ENCODE measurements around the gene WRAP73. TPM values are rescaled to one million over a fixed set of nuclear protein-coding genes. Genes with fewer than 3 reads are reported as not detected.

WRAP73 gene
- total RNA-seq, 5 donors from 2014 or later (not counting 1 experiment from before 2014, with no cell fraction given): 33.7 to 44.9 (median 39.8) TPM

GRCh38 chr1:3629561-3630160, 20.2 kb downstream of the WRAP73 start:
- Mint-ChIP-seq H3K27ac (no peak overlapping the region), H3K4me3 (no peak overlapping the region), H3K27me3 (no peaks in the 10 kb centered on the region), H3K9me3 (no peaks in the 10 kb centered on the region), H3K4me1 (peaks cover 8 to 10% (median 9%) of the 10 kb centered on the region in 3 donors), H3K36me3 (peaks cover 26% of the 10 kb centered on the region)
- Histone ChIP-seq H3K9me3 (no peaks in the 10 kb centered on the region), H3K27ac (ENCODE audit: low read length) (no peak overlapping the region), H3K36me3 (ENCODE audit: control insufficient read depth in 2 of 2, extremely low read depth in 1 of 2, insufficient read depth in 1 of 2, low read length in 1 of 2) (peaks cover 25 to 58% of the 10 kb centered on the region in 2 donors), H3K4me3 (ENCODE audit: control insufficient read depth in 1 of 2, extremely low read depth in 1 of 2, low read length in 1 of 2) (no peak overlapping the region), H3K4me1 (ENCODE audit: control insufficient read depth in 1 of 2, extremely low read depth in 1 of 2, insufficient read depth in 2 of 2, low read length in 2 of 2) (peaks cover 5 to 9% of the 10 kb centered on the region in 2 experiments), H3K27me3 (replicated peaks in 1 of 2; ENCODE audit: control insufficient read depth in 2 of 2, extremely low read depth in 1 of 2, insufficient read depth in 2 of 2, low read length in 1 of 2) (no peaks in the 10 kb centered on the region)
- DNase-seq (no peak), ATAC-seq (replicated peaks in 1 of 4) (no peak)
- 95% methylated on average over 15 of the region's 16 CpGs for WGBS (ENCODE audit: insufficient coverage)
- ChIA-PET CTCF (no interaction called here), POLR2A (no interaction called here)

- Mint-ChIP-seq H3K27ac (peak overlapping the region in 1 of 2 donors; percentile 11), H3K9me3 (no peaks in the 10 kb centered on the region), H3K27me3 (no peaks in the 10 kb centered on the region), H3K36me3 (peaks cover 21% of the 10 kb centered on the region), H3K4me1 (peaks cover 17 to 22% (median 20%) of the 10 kb centered on the region in 3 donors), H3K4me3 (no peak overlapping the region)
- H3K9me3 ChIP-seq: no peaks in the 10 kb centered on the region
- peaks cover 7 to 18% of the 10 kb centered on the region in 2 experiments for H3K4me1 ChIP-seq (ENCODE audit: control insufficient read depth in 1 of 2, extremely low read depth in 1 of 2, insufficient read depth in 2 of 2, low read length in 2 of 2)
- ChIA-PET POLR2A (no interaction called here), CTCF (no interaction called here)
- no peak for ATAC-seq (replicated peaks in 1 of 4)
- H3K36me3 ChIP-seq (ENCODE audit: control insufficient read depth in 2 of 2, extremely low read depth in 1 of 2, insufficient read depth in 1 of 2, low read length in 1 of 2): peaks cover 22 to 46% of the 10 kb centered on the region in 2 donors
- DNase-seq: no peak
- WGBS (ENCODE audit: insufficient coverage): 100% methylated on average over 3 of the region's 10 CpGs
- H3K27ac ChIP-seq (ENCODE audit: low read length): no peak overlapping the region
- H3K27me3 ChIP-seq (replicated peaks in 1 of 2; ENCODE audit: control insufficient read depth in 2 of 2, extremely low read depth in 1 of 2, insufficient read depth in 2 of 2, low read length in 1 of 2): no peaks in the 10 kb centered on the region
- no peak overlapping the region for H3K4me3 ChIP-seq (ENCODE audit: control insufficient read depth in 1 of 2, extremely low read depth in 1 of 2, low read length in 1 of 2)
Observed at GRCh38 chr1:3628445-3628844, 21.5 kb downstream of the WRAP73 start.

GRCh38 chr1:3627515-3628253, 22.2 kb downstream of the WRAP73 start:
- Histone ChIP-seq H3K27ac (ENCODE audit: low read length) (no peak overlapping the region), H3K4me3 (ENCODE audit: control insufficient read depth in 1 of 2, extremely low read depth in 1 of 2, low read length in 1 of 2) (no peak overlapping the region), H3K4me1 (ENCODE audit: control insufficient read depth in 1 of 2, extremely low read depth in 1 of 2, insufficient read depth in 2 of 2, low read length in 2 of 2) (peaks cover 10 to 25% of the 10 kb centered on the region in 2 experiments), H3K36me3 (ENCODE audit: control insufficient read depth in 2 of 2, extremely low read depth in 1 of 2, insufficient read depth in 1 of 2, low read length in 1 of 2) (peaks cover 22 to 39% of the 10 kb centered on the region in 2 donors), H3K9me3 (no peaks in the 10 kb centered on the region), H3K27me3 (replicated peaks in 1 of 2; ENCODE audit: control insufficient read depth in 2 of 2, extremely low read depth in 1 of 2, insufficient read depth in 2 of 2, low read length in 1 of 2) (no peaks in the 10 kb centered on the region)
- Mint-ChIP-seq H3K27me3 (no peaks in the 10 kb centered on the region), H3K4me1 (peaks cover 24 to 30% (median 28%) of the 10 kb centered on the region in 3 donors), H3K27ac (no peak overlapping the region), H3K36me3 (peaks cover 15% of the 10 kb centered on the region), H3K9me3 (no peaks in the 10 kb centered on the region), H3K4me3 (no peak overlapping the region)
- CTCF ChIA-PET: no interaction called here
- DNase-seq: no peak
- no peak for ATAC-seq (replicated peaks in 1 of 4)
- POLR2A ChIA-PET: interaction anchor here in 1 of 2 donors (0.6 kb wide), 1 partner anchor 124 kb away, joined by 3 read pairs; no protein-coding TSS in a partner anchor
- WGBS (ENCODE audit: insufficient coverage): 95% methylated on average over 24 of the region's 26 CpGs

- ChIA-PET CTCF (no interaction called here), POLR2A (no interaction called here)
- no peaks in the 10 kb centered on the region for H3K27me3 ChIP-seq (replicated peaks in 1 of 2; ENCODE audit: control insufficient read depth in 2 of 2, extremely low read depth in 1 of 2, insufficient read depth in 2 of 2, low read length in 1 of 2)
- H3K4me1 ChIP-seq (ENCODE audit: control insufficient read depth in 1 of 2, extremely low read depth in 1 of 2, insufficient read depth in 2 of 2, low read length in 2 of 2): peaks cover 10 to 30% of the 10 kb centered on the region in 2 experiments
- H3K4me3 ChIP-seq (ENCODE audit: control insufficient read depth in 1 of 2, extremely low read depth in 1 of 2, low read length in 1 of 2): no peak overlapping the region
- peak overlapping the region; percentile 75 to 79 for H3K27ac Mint-ChIP-seq
- no peak overlapping the region for H3K27ac ChIP-seq (ENCODE audit: low read length)
- peaks cover 37 to 40% (median 40%) of the 10 kb centered on the region in 3 donors for H3K4me1 Mint-ChIP-seq
- no peaks in the 10 kb centered on the region for H3K9me3 ChIP-seq
- peak overlapping the region; percentile 69 to 99 (median 98) for H3K4me3 Mint-ChIP-seq
- no peak for ATAC-seq (replicated peaks in 1 of 4)
- peaks cover 20 to 29% of the 10 kb centered on the region in 2 donors for H3K36me3 ChIP-seq (ENCODE audit: control insufficient read depth in 2 of 2, extremely low read depth in 1 of 2, insufficient read depth in 1 of 2, low read length in 1 of 2)
- H3K9me3 Mint-ChIP-seq: no peaks in the 10 kb centered on the region
- WGBS (ENCODE audit: insufficient coverage): 100% methylated on average over 2 of the region's 4 CpGs
- DNase-seq: no peak
- H3K27me3 Mint-ChIP-seq: no peaks in the 10 kb centered on the region
- peaks cover 15% of the 10 kb centered on the region for H3K36me3 Mint-ChIP-seq
Observed at GRCh38 chr1:3626025-3626424, 23.9 kb downstream of the WRAP73 start.

- 11% methylated on average over 41 of the region's 71 CpGs for WGBS (ENCODE audit: insufficient coverage)
Observed at GRCh38 chr1:3625151-3625907, 24.6 kb downstream of the WRAP73 start.

More at GRCh38 chr1:3625151-3625907, 24.6 kb downstream of the WRAP73 start:
- Histone ChIP-seq H3K9me3 (no peaks in the 10 kb centered on the region), H3K27me3 (replicated peaks in 1 of 2; ENCODE audit: control insufficient read depth in 2 of 2, extremely low read depth in 1 of 2, insufficient read depth in 2 of 2, low read length in 1 of 2) (no peaks in the 10 kb centered on the region), H3K36me3 (ENCODE audit: control insufficient read depth in 2 of 2, extremely low read depth in 1 of 2, insufficient read depth in 1 of 2, low read length in 1 of 2) (peaks cover 18 to 27% of the 10 kb centered on the region in 2 donors), H3K4me3 (ENCODE audit: control insufficient read depth in 1 of 2, extremely low read depth in 1 of 2, low read length in 1 of 2) (peak overlapping the region; percentile 50 to 55), H3K4me1 (ENCODE audit: control insufficient read depth in 1 of 2, extremely low read depth in 1 of 2, insufficient read depth in 2 of 2, low read length in 2 of 2) (peaks cover 10 to 34% of the 10 kb centered on the region in 2 experiments), H3K27ac (ENCODE audit: low read length) (no peak overlapping the region)
- POLR2A ChIA-PET: no interaction called here
- Mint-ChIP-seq H3K36me3 (peaks cover 13% of the 10 kb centered on the region), H3K9me3 (no peaks in the 10 kb centered on the region), H3K27me3 (no peaks in the 10 kb centered on the region), H3K27ac (peak overlapping the region; percentile 75 to 80), H3K4me1 (peaks cover 42 to 45% (median 42%) of the 10 kb centered on the region in 3 donors), H3K4me3 (peak overlapping the region; percentile 84 to 99 (median 98))
- CTCF ChIA-PET: no interaction called here
- peak; percentile 30 to 44 (median 32) for ATAC-seq (replicated peaks in 1 of 4)
- peak in 22 of 35 experiments; percentile 13 to 55 (median 34) for DNase-seq
